Colonic mucosa (tissue), 4 donors: ENCODE measurements around the gene AKAP6. TPM values are rescaled to one million over a fixed set of nuclear protein-coding genes. Genes with fewer than 3 reads are reported as not detected.

Source experiments
- DNase-seq: peaks from one replicate; pipeline ENCODE4 v3.0.0-alpha.2; 2020
- H3K27ac ChIP-seq: fragments of 200-600 bp; one replicate; pipeline ENCODE4 v1.8.0; 2021
- H3K27me3 ChIP-seq: fragments of 200-600 bp; one replicate; pipeline ENCODE4 v1.8.0; 2021
- H3K36me3 ChIP-seq: fragments of 200-600 bp; one replicate; pipeline ENCODE4 v1.8.0; 2021
- H3K4me1 ChIP-seq: fragments of 200-600 bp; one replicate; pipeline ENCODE4 v1.8.0; 2021; ENCODE audit warnings: mild to moderate bottlenecking
- H3K4me3 ChIP-seq: fragments of 200-600 bp; one replicate; pipeline ENCODE4 v1.8.0; 2021
- H3K9ac ChIP-seq, 2 donors: one replicate each; pipeline ENCODE4 v1.7.0; 2013; ENCODE audit warnings: control low read depth in 2 of 2, low read depth in 2 of 2, low read length in 2 of 2
- H3K9me3 ChIP-seq: fragments of 200-600 bp; one replicate; pipeline ENCODE4 v1.8.0; 2021
- intact Hi-C: fragments of 100-400 bp; cut with DNase I; formaldehyde crosslinking; loops from one replicate; pipeline ENCODE4 v1.14.1; 2022
- total RNA-seq, 2 donors: library from RNA; stranded (reverse); fragmentation: NEBNext Ultra II Directional in 1 of 2; extraction: Animal tissue kit (Norgen Biotek cat#: 25700) in 1 of 2; gene quantifications; one replicate each; pipeline ENCODE4 v1.2.1, GENCODE V29; 2021
- TF ChIP-seq, protein P1 (sequence below): fragments of 200-600 bp; IDR thresholded peaks from one replicate; pipeline ENCODE4 v1.8.0; 2022; ENCODE audit warnings: antibody characterized with exemption, mild to moderate bottlenecking
- donor health status: healthy.
- donor health status: DM: no; HTN: no; CAD: no.
- donor health status: DM: no; HTN: no; CAD: no.

AKAP6 gene
- total RNA-seq, 2 donors from 2014 or later: 1.3 to 10.3 TPM

- no peaks in the 10 kb centered on the region for H3K36me3 ChIP-seq
- intact Hi-C loops: no loop called here
Observed at GRCh38 chr14:32603992-32604565, 275.0 kb downstream of the AKAP6 start.

DNA sequence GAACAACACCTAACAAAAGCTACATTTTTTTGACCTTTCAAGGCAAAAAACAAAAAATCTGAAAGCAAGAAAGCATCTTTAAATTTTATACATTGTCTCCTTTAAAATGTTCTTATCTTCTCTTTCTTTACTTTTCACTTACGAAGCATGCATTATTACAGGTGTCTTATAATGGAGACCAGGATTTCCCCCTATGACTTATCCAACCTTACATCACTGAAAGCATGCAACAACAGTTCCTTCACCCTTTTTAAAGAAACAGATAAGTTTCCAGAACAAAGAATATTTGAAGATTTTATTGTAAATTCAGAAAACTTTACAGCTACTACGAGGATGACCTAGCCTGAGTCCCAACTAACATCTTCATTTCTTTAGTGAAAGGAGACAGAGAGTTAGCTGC lies 277.2 kb downstream of the AKAP6 start:
- intact Hi-C loops: no loop called here
- Histone ChIP-seq H3K9me3 (no peaks in the 10 kb centered on the region), H3K27ac (no peak overlapping the region), H3K4me3 (no peak overlapping the region), H3K36me3 (no peaks in the 10 kb centered on the region), H3K27me3 (no peaks in the 10 kb centered on the region), H3K9ac (no peak overlapping the region), H3K4me1 (no peaks in the 10 kb centered on the region)
- no peak for DNase-seq
- TF ChIP-seq, protein P1, sequence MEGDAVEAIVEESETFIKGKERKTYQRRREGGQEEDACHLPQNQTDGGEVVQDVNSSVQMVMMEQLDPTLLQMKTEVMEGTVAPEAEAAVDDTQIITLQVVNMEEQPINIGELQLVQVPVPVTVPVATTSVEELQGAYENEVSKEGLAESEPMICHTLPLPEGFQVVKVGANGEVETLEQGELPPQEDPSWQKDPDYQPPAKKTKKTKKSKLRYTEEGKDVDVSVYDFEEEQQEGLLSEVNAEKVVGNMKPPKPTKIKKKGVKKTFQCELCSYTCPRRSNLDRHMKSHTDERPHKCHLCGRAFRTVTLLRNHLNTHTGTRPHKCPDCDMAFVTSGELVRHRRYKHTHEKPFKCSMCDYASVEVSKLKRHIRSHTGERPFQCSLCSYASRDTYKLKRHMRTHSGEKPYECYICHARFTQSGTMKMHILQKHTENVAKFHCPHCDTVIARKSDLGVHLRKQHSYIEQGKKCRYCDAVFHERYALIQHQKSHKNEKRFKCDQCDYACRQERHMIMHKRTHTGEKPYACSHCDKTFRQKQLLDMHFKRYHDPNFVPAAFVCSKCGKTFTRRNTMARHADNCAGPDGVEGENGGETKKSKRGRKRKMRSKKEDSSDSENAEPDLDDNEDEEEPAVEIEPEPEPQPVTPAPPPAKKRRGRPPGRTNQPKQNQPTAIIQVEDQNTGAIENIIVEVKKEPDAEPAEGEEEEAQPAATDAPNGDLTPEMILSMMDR: no peak

More at GRCh38 chr14:32603992-32604565, 275.0 kb downstream of the AKAP6 start:
- TF ChIP-seq, protein P1: no peak
- no peak for DNase-seq
- no peaks in the 10 kb centered on the region for H3K9me3 ChIP-seq
- no peak overlapping the region for H3K27ac ChIP-seq
- H3K9ac ChIP-seq: no peak overlapping the region
- no peak overlapping the region for H3K4me3 ChIP-seq
- no peaks in the 10 kb centered on the region for H3K27me3 ChIP-seq
- no peaks in the 10 kb centered on the region for H3K4me1 ChIP-seq

DNA sequence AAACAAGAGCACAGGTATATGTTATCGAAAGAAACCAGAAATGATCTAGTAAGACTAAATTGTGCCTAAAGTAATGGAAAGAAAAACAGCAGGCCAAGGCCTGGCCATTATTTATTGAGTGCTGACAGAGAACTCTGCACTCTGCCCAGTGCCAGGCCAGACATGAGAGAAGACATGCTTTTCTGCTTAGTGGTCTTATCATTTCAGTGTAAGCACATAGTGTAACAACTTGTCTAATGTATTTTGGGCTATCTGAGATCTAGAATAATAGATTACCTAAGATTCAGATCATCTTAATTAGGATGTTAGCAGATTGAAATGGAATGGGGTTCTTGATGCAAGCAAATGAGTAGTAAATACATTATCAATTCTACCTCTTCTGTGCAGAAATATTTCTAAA lies 278.3 kb downstream of the AKAP6 start:
- TF ChIP-seq, protein P1: no peak
- no peak for DNase-seq
- Histone ChIP-seq H3K9me3 (no peaks in the 10 kb centered on the region), H3K4me1 (no peaks in the 10 kb centered on the region), H3K36me3 (no peaks in the 10 kb centered on the region), H3K4me3 (no peak overlapping the region), H3K27ac (no peak overlapping the region), H3K9ac (no peak overlapping the region), H3K27me3 (no peaks in the 10 kb centered on the region)
- intact Hi-C loops: no loop called here

DNA sequence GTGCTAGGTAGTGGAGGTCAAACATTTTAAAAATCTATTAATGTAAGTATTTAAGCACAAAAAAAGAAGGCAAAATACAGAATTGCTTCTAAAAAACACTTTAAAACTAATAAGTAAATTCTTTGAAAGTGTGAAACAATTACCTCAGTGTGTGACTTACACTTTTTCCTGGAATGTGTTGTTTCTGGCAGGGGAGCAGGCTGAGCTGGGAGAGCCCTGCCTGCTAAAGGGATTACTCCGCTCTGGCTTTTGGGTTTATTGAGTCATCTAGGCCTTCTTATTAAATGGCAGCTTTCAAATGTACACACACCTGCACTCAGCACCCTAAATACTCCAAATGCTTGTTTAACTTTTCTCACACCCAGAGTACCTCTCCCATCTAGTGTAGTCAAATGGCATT lies 279.8 kb downstream of the AKAP6 start:
- Histone ChIP-seq H3K36me3 (no peaks in the 10 kb centered on the region), H3K9me3 (no peaks in the 10 kb centered on the region), H3K27me3 (no peaks in the 10 kb centered on the region), H3K27ac (no peak overlapping the region), H3K4me1 (no peaks in the 10 kb centered on the region), H3K4me3 (no peak overlapping the region), H3K9ac (no peak overlapping the region)
- TF ChIP-seq, protein P1: no peak
- intact Hi-C loops: no loop called here
- DNase-seq: no peak

DNA sequence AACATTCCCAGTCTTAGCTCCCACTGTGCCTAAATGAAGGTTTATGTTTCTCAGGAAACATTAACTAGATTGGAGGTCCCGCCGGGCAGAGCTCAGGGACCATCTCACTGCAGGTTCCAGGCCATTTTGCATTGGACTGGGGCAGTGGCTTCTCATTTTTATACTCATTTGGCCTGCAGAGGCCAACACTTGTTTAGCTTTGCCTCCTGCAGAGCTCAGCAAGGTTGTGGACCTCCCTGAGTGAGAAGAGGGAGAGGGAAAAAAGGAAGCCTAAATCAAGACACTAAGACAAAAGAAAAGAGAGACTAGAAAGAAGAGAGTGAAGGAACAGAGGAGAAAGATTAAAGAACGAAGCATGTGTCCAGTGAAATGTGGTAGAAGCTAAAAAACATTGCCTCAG lies 280.3 kb downstream of the AKAP6 start:
- TF ChIP-seq, protein P1: no peak
- Histone ChIP-seq H3K27me3 (no peaks in the 10 kb centered on the region), H3K4me3 (no peak overlapping the region), H3K27ac (no peak overlapping the region), H3K9me3 (no peaks in the 10 kb centered on the region), H3K4me1 (no peaks in the 10 kb centered on the region), H3K9ac (no peak overlapping the region), H3K36me3 (no peaks in the 10 kb centered on the region)
- intact Hi-C loops: no loop called here
- DNase-seq: no peak
